Measurements from ENCODE around the gene OTUB1.

OTUB1 gene

GRCh38 chr11:64035081-64035524, 48.9 kb downstream of the OTUB1 start:
- Histone ChIP-seq H3K9me3 (ENCODE audit: control insufficient read depth, insufficient read depth, low read length) (no peaks in the 10 kb centered on the region), H3K4me1 (ENCODE audit: control insufficient read depth, insufficient read depth, low read length) (0 out of 2 replicates have a peak, but pooled peaks cover 2% of the 10 kb centered on the region), H3K36me3 (ENCODE audit: control insufficient read depth, insufficient read depth, low read length) (no peaks in the 10 kb centered on the region), H3K27ac (ENCODE audit: low read length) (no peak overlapping the region), H3K4me3 (ENCODE audit: low read length) (peak overlapping the region; percentile 1; the same call in 1 of the 2 replicates), H3K27me3 (ENCODE audit: control insufficient read depth, insufficient read depth, low read length) (peaks cover 52% of the 10 kb centered on the region)
- no peak for DNase-seq (ENCODE audit: low read depth, low spot score)
- WGBS (ENCODE audit: insufficient coverage, insufficient read length), result no CpG with 5 or more reads among the region's 17 CpGs

- DNase-seq (ENCODE audit: low read depth, low spot score), result no peak
- no peaks in the 10 kb centered on the region for H3K36me3 ChIP-seq (ENCODE audit: control insufficient read depth, insufficient read depth, low read length)
- H3K27me3 ChIP-seq (ENCODE audit: control insufficient read depth, insufficient read depth, low read length), result peaks cover 53% of the 10 kb centered on the region
- H3K4me3 ChIP-seq (ENCODE audit: low read length), result peak within 1 kb of the TSS; percentile 16; the same call in 1 of the 2 replicates
- H3K9me3 ChIP-seq (ENCODE audit: control insufficient read depth, insufficient read depth, low read length), result no peaks in the 10 kb centered on the region
- 0 out of 2 replicates have a peak, but pooled peaks cover 2% of the 10 kb centered on the region for H3K4me1 ChIP-seq (ENCODE audit: control insufficient read depth, insufficient read depth, low read length)
- no peak within 1 kb of the TSS for H3K27ac ChIP-seq (ENCODE audit: low read length)
- WGBS (ENCODE audit: insufficient coverage, insufficient read length), result no CpG with 5 or more reads among the region's 64 CpGs
Observed at GRCh38 chr11:64035576-64035975, 49.3 kb downstream of the OTUB1 start, which contains the start of gene FLRT1. FLRT1 (plus strand) TSS chr11:64035931; CDS start chr11:64116268, 80,337 bp downstream.

- no CpG with 5 or more reads among the region's 85 CpGs for WGBS (ENCODE audit: insufficient coverage, insufficient read length)
- Histone ChIP-seq H3K4me3 (ENCODE audit: low read length) (peak overlapping the region; percentile 16; the same call in 1 of the 2 replicates), H3K9me3 (ENCODE audit: control insufficient read depth, insufficient read depth, low read length) (no peaks in the 10 kb centered on the region), H3K4me1 (ENCODE audit: control insufficient read depth, insufficient read depth, low read length) (0 out of 2 replicates have a peak, but pooled peaks cover 2% of the 10 kb centered on the region), H3K36me3 (ENCODE audit: control insufficient read depth, insufficient read depth, low read length) (no peaks in the 10 kb centered on the region), H3K27ac (ENCODE audit: low read length) (no peak overlapping the region), H3K27me3 (ENCODE audit: control insufficient read depth, insufficient read depth, low read length) (peaks cover 52% of the 10 kb centered on the region)
- no peak for DNase-seq (ENCODE audit: low read depth, low spot score)
Observed at GRCh38 chr11:64036087-64037026, 50.1 kb downstream of the OTUB1 start.

- Histone ChIP-seq H3K9me3 (ENCODE audit: control insufficient read depth, insufficient read depth, low read length) (no peaks in the 10 kb centered on the region), H3K36me3 (ENCODE audit: control insufficient read depth, insufficient read depth, low read length) (no peaks in the 10 kb centered on the region), H3K4me1 (ENCODE audit: control insufficient read depth, insufficient read depth, low read length) (peaks cover 2% of the 10 kb centered on the region; the same call in 1 of the 2 replicates), H3K4me3 (ENCODE audit: low read length) (no peak overlapping the region), H3K27me3 (ENCODE audit: control insufficient read depth, insufficient read depth, low read length) (peaks cover 51% of the 10 kb centered on the region), H3K27ac (ENCODE audit: low read length) (no peak overlapping the region)
- no CpG with 5 or more reads among the region's 23 CpGs for WGBS (ENCODE audit: insufficient coverage, insufficient read length)
- no peak for DNase-seq (ENCODE audit: low read depth, low spot score)
Observed at GRCh38 chr11:64037027-64037634, 50.9 kb downstream of the OTUB1 start.

GRCh38 chr11:64038500-64038899, 52.3 kb downstream of the OTUB1 start:
- DNase-seq (ENCODE audit: low read depth, low spot score), result no peak
- no peaks in the 10 kb centered on the region for H3K36me3 ChIP-seq (ENCODE audit: control insufficient read depth, insufficient read depth, low read length)
- H3K27ac ChIP-seq (ENCODE audit: low read length), result no peak overlapping the region
- peaks cover 2% of the 10 kb centered on the region; the same call in 1 of the 2 replicates for H3K4me1 ChIP-seq (ENCODE audit: control insufficient read depth, insufficient read depth, low read length)
- no peaks in the 10 kb centered on the region for H3K9me3 ChIP-seq (ENCODE audit: control insufficient read depth, insufficient read depth, low read length)
- no peak overlapping the region for H3K4me3 ChIP-seq (ENCODE audit: low read length)
- H3K27me3 ChIP-seq (ENCODE audit: control insufficient read depth, insufficient read depth, low read length), result peaks cover 48% of the 10 kb centered on the region
- no CpG with 5 or more reads among the region's 4 CpGs for WGBS (ENCODE audit: insufficient coverage, insufficient read length)

GRCh38 chr11:64039012-64039665, 52.9 kb downstream of the OTUB1 start:
- H3K27ac ChIP-seq (ENCODE audit: low read length), result no peak overlapping the region
- peaks cover 47% of the 10 kb centered on the region for H3K27me3 ChIP-seq (ENCODE audit: control insufficient read depth, insufficient read depth, low read length)
- peaks cover 2% of the 10 kb centered on the region; the same call in 1 of the 2 replicates for H3K4me1 ChIP-seq (ENCODE audit: control insufficient read depth, insufficient read depth, low read length)
- no peaks in the 10 kb centered on the region for H3K36me3 ChIP-seq (ENCODE audit: control insufficient read depth, insufficient read depth, low read length)
- no CpG with 5 or more reads among the region's 16 CpGs for WGBS (ENCODE audit: insufficient coverage, insufficient read length)
- no peak for DNase-seq (ENCODE audit: low read depth, low spot score)
- H3K4me3 ChIP-seq (ENCODE audit: low read length), result no peak overlapping the region
- no peaks in the 10 kb centered on the region for H3K9me3 ChIP-seq (ENCODE audit: control insufficient read depth, insufficient read depth, low read length)

GRCh38 chr11:64040684-64041322, 54.6 kb downstream of the OTUB1 start:
- Histone ChIP-seq H3K9me3 (ENCODE audit: control insufficient read depth, insufficient read depth, low read length) (no peaks in the 10 kb centered on the region), H3K4me3 (ENCODE audit: low read length) (no peak overlapping the region), H3K4me1 (ENCODE audit: control insufficient read depth, insufficient read depth, low read length) (no peaks in the 10 kb centered on the region; the same call in 1 of the 2 replicates), H3K27me3 (ENCODE audit: control insufficient read depth, insufficient read depth, low read length) (peaks cover 43% of the 10 kb centered on the region), H3K27ac (ENCODE audit: low read length) (no peak overlapping the region), H3K36me3 (ENCODE audit: control insufficient read depth, insufficient read depth, low read length) (no peaks in the 10 kb centered on the region)
- no peak for DNase-seq (ENCODE audit: low read depth, low spot score)
- no CpG with 5 or more reads among the region's 20 CpGs for WGBS (ENCODE audit: insufficient coverage, insufficient read length)

- no peaks in the 10 kb centered on the region for H3K36me3 ChIP-seq (ENCODE audit: control insufficient read depth, insufficient read depth, low read length)
- no CpG with 5 or more reads among the region's 9 CpGs for WGBS (ENCODE audit: insufficient coverage, insufficient read length)
- H3K4me1 ChIP-seq (ENCODE audit: control insufficient read depth, insufficient read depth, low read length), result no peaks in the 10 kb centered on the region; the same call in 1 of the 2 replicates
Observed at GRCh38 chr11:64041846-64042245, 55.6 kb downstream of the OTUB1 start.

GRCh38 chr11:64042301-64042700, 56.1 kb downstream of the OTUB1 start:
- no peak overlapping the region for H3K27ac ChIP-seq (ENCODE audit: low read length)
- H3K36me3 ChIP-seq (ENCODE audit: control insufficient read depth, insufficient read depth, low read length), result no peaks in the 10 kb centered on the region
- DNase-seq (ENCODE audit: low read depth, low spot score), result no peak
- no peak overlapping the region for H3K4me3 ChIP-seq (ENCODE audit: low read length)
- no CpG with 5 or more reads among the region's 4 CpGs for WGBS (ENCODE audit: insufficient coverage, insufficient read length)
- H3K4me1 ChIP-seq (ENCODE audit: control insufficient read depth, insufficient read depth, low read length), result no peaks in the 10 kb centered on the region; the same call in 1 of the 2 replicates
- H3K9me3 ChIP-seq (ENCODE audit: control insufficient read depth, insufficient read depth, low read length), result no peaks in the 10 kb centered on the region
- H3K27me3 ChIP-seq (ENCODE audit: control insufficient read depth, insufficient read depth, low read length), result peaks cover 34% of the 10 kb centered on the region

More at GRCh38 chr11:64041846-64042245, 55.6 kb downstream of the OTUB1 start:
- H3K27ac ChIP-seq (ENCODE audit: low read length), result no peak overlapping the region
- DNase-seq (ENCODE audit: low read depth, low spot score), result no peak
- H3K9me3 ChIP-seq (ENCODE audit: control insufficient read depth, insufficient read depth, low read length), result no peaks in the 10 kb centered on the region
- no peak overlapping the region for H3K4me3 ChIP-seq (ENCODE audit: low read length)
- H3K27me3 ChIP-seq (ENCODE audit: control insufficient read depth, insufficient read depth, low read length), result peaks cover 39% of the 10 kb centered on the region
